OCI-LY7 (cell line): Measurements from ENCODE around the gene CBX2. TPM values are rescaled to one million over a fixed set of nuclear protein-coding genes. Genes with fewer than 3 reads are reported as not detected.
"Not testable (repeated sequence)": the region's sequence is repeated elsewhere in the genome, so short reads cannot be mapped to it uniquely, and the experiment has no call there.

Source experiments
- BruUV-seq: library from RNA; stranded (reverse); fragments of 400-500 nt; replicated peaks from 2 replicates; lab custom pipeline; 2021; lab: Mats Ljungman, UMichigan
- CTCF ChIA-PET: fragments of 300-600 bp; sonication (Branson Sonifier 250); formaldehyde crosslinking; loops from one replicate; lab custom pipeline; 2022; ENCODE audit warnings: antibody characterized with exemption; ENCODE audit not compliant: unreplicated experiment; lab: Charles Lee
- POLR2A ChIA-PET: fragments of 300-600 bp; sonication (Branson Sonifier 250); formaldehyde crosslinking; loops from one replicate; lab custom pipeline; 2022; ENCODE audit warnings: antibody characterized with exemption; lab: Charles Lee
- DNase-seq: peaks from one replicate; pipeline ENCODE4 v3.0.0-alpha.2; 2015; ENCODE audit warnings: low spot score
- H2AFZ ChIP-seq: fragments of 200-600 bp; sonication (generic), shearing (Covaris generic); 2 replicates; pipeline ENCODE4 v1.6.1; 2014; ENCODE audit warnings: mild to moderate bottlenecking, antibody characterized with exemption, low read length, moderate library complexity
- H3K27ac ChIP-seq: fragments of 200-600 bp; sonication (generic); 2 replicates; pipeline ENCODE4 v1.5.1; 2014; ENCODE audit warnings: mixed run types, low read depth, mild to moderate bottlenecking, moderate library complexity, low read length, inconsistent platforms; ENCODE audit not compliant: poor library complexity, severe bottlenecking
- H3K36me3 ChIP-seq: fragments of 200-600 bp; sonication (generic); 2 replicates; pipeline ENCODE4 v1.6.1; 2014; ENCODE audit warnings: mild to moderate bottlenecking, antibody characterized with exemption, low read length, moderate library complexity, mixed read lengths; ENCODE audit not compliant: insufficient read depth
- H3K4me1 ChIP-seq: fragments of 200-600 bp; sonication (generic); 2 replicates; pipeline ENCODE4 v1.5.1; 2014; ENCODE audit warnings: mild to moderate bottlenecking, low read length; ENCODE audit not compliant: insufficient read depth, poor library complexity, severe bottlenecking
- H3K4me2 ChIP-seq: fragments of 200-600 bp; sonication (generic); 2 replicates; pipeline ENCODE4 v1.6.1; 2014; ENCODE audit warnings: mild to moderate bottlenecking, low read length
- H3K4me3 ChIP-seq: fragments of 200-600 bp; sonication (generic); 2 replicates; pipeline ENCODE4 v1.5.1; 2014; ENCODE audit warnings: mild to moderate bottlenecking, low read depth, low read length; ENCODE audit not compliant: poor library complexity, severe bottlenecking
- H3K79me2 ChIP-seq: fragments of 200-600 bp; sonication (generic); 2 replicates; pipeline ENCODE4 v1.6.1; 2016; ENCODE audit warnings: low read depth, mild to moderate bottlenecking, low read length, moderate library complexity, mixed read lengths; ENCODE audit not compliant: insufficient read depth
- H3K9me2 ChIP-seq: fragments of 200-600 bp; sonication (generic); 2 replicates; pipeline ENCODE4 v1.6.1; 2016; ENCODE audit warnings: mild to moderate bottlenecking, low read length, mixed read lengths; ENCODE audit not compliant: insufficient read depth
- H3K9me3 ChIP-seq: fragments of 200-600 bp; sonication (generic); 2 replicates; pipeline ENCODE4 v1.6.1; 2014; ENCODE audit warnings: mild to moderate bottlenecking, mixed run types, low read length, mixed read lengths
- H4K20me1 ChIP-seq: fragments of 200-600 bp; sonication (generic); 2 replicates; pipeline ENCODE4 v1.6.1; 2014; ENCODE audit warnings: mild to moderate bottlenecking, antibody characterized with exemption, low read length, moderate library complexity, mixed read lengths; ENCODE audit not compliant: insufficient read depth
- EZH2phosphoT487 ChIP-seq: fragments of 200-600 bp; sonication (generic); IDR thresholded peaks from 2 replicates; pipeline ENCODE4 v1.6.1; 2018; ENCODE audit warnings: low read depth, borderline replicate concordance, mild to moderate bottlenecking, mixed run types, antibody characterized with exemption, low read length, moderate library complexity, mixed read lengths
- intact Hi-C: fragments of 100-400 bp; cut with micrococcal nuclease; formaldehyde crosslinking; loops from one replicate; pipeline ENCODE4 v1.10.0; 2022; ENCODE audit not compliant: unreplicated experiment
- total RNA-seq, 2 experiments: library from RNA; depleted of rRNA in 1 of 2; stranded (reverse); fragments of >200 nt in 1 of 2; shearing (Covaris generic) in 1 of 2; gene quantifications; 2 replicates each; pipeline ENCODE4 v1.2.3, GENCODE V29; 2014 to 2022
- TF ChIP-seq, protein P1 (sequence below): fragments of 200-600 bp; sonication (generic); conservative IDR thresholded peaks from 2 replicates; pipeline ENCODE4 v1.5.1; 2014; ENCODE audit warnings: mild to moderate bottlenecking, antibody characterized with exemption, low read length, moderate library complexity, mixed read lengths

Gene CBX2
- total RNA-seq, 2 experiments from 2014 or later = 27.9 to 29.9 TPM

DNA sequence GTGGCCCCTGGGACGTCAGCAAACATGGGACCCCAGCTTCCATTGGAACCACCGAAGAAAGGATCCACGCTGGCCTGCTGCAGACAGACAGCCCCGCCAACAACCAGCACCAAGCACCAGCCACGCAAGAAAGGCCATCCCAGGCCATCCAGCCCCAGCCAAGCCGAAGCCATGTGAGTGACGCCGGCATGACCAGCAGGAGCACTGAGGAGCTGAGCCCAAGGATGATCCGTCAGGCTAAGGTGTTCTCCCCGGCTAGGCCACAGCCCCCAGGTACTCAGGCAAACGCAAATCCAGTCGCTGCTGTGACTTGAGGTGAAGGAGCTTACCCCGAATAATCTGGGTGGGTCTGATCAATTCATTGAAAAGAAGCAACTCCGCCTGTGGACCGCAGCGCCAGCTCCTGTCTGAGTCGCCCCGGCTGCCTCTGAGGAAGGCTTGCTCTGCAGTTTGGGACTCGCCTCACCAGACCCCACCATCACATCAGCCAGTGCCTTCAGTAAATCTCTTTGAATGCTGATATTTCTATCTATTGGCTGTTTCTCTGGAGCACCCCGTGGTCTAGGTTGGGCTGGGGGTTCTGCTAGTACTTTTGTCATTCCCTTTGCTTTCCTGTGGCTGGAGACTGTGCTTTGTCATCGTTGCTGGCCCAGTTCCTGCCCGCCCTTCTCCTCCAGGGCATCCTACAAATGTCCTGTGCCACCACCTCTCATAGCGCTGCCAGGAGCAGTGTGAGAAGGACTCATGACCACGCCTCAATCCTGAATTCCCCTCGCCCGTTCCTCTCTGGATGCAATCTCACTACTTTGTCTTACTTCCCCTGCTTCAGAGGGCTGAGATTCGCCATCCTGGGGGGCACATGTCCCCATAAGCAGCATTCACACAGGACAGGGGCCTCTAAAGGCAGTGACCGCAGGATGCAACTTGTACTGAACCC lies 8.1 kb upstream of the CBX2 start:
- POLR2A ChIA-PET = no interaction called here
- no peaks in the 10 kb centered on the region for H3K36me3 ChIP-seq

DNA sequence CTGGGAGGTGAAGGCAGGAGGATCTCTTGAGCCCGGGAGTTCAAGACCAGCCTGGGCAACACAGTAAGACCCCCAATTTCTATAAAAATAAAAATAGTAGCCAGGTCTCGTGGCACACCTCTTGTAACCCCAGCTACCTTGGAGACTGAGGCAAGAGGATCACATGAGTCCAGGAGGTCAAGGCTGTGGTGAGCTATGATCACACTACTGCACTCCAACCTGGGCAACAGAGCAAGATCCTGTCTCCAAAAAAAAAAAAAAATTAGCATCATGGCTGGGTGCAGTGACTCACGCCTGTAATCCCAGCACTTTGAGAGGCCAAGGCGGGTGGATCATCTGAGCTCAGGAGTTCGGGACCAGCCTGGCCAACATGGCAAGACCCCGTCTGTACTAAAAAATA lies 6.7 kb upstream of the CBX2 start:
- intact Hi-C loops = no loop called here
- H2AFZ ChIP-seq = no peak overlapping the region
- CTCF ChIA-PET = no interaction called here
- DNase-seq = no peak
- no peaks in the 10 kb centered on the region for H4K20me1 ChIP-seq
- H3K79me2 ChIP-seq = no peaks in the 10 kb centered on the region
- no peak overlapping the region for H3K4me2 ChIP-seq
- H3K4me3 ChIP-seq = no peak overlapping the region
- POLR2A ChIA-PET = interaction anchor here (0.7 kb wide), 1 partner anchor 924 kb away, joined by 5 read pairs; no protein-coding TSS in a partner anchor
- BruUV-seq = no TSS peak
- H3K9me3 ChIP-seq = 0 out of 2 replicates have a peak, but pooled peaks cover 6% of the 10 kb centered on the region
- TF ChIP-seq, protein P1, sequence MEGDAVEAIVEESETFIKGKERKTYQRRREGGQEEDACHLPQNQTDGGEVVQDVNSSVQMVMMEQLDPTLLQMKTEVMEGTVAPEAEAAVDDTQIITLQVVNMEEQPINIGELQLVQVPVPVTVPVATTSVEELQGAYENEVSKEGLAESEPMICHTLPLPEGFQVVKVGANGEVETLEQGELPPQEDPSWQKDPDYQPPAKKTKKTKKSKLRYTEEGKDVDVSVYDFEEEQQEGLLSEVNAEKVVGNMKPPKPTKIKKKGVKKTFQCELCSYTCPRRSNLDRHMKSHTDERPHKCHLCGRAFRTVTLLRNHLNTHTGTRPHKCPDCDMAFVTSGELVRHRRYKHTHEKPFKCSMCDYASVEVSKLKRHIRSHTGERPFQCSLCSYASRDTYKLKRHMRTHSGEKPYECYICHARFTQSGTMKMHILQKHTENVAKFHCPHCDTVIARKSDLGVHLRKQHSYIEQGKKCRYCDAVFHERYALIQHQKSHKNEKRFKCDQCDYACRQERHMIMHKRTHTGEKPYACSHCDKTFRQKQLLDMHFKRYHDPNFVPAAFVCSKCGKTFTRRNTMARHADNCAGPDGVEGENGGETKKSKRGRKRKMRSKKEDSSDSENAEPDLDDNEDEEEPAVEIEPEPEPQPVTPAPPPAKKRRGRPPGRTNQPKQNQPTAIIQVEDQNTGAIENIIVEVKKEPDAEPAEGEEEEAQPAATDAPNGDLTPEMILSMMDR = no peak
- TF ChIP-seq EZH2phosphoT487 = no peak
- no peaks in the 10 kb centered on the region for H3K4me1 ChIP-seq
- H3K9me2 ChIP-seq = no peaks in the 10 kb centered on the region
- H3K36me3 ChIP-seq = no peaks in the 10 kb centered on the region
- H3K27ac ChIP-seq = no peak overlapping the region

More for the DNA sequence above, 8.1 kb upstream of the CBX2 start:
- H3K4me2 ChIP-seq = no peak overlapping the region
- TF ChIP-seq EZH2phosphoT487 = no peak
- TF ChIP-seq, protein P1 = no peak
- no TSS peak for BruUV-seq
- no peaks in the 10 kb centered on the region for H3K79me2 ChIP-seq
- H4K20me1 ChIP-seq = no peaks in the 10 kb centered on the region
- no peak overlapping the region for H2AFZ ChIP-seq
- no peak for DNase-seq
- no peaks in the 10 kb centered on the region for H3K9me2 ChIP-seq
- intact Hi-C loops = no loop called here
- no peak overlapping the region for H3K4me3 ChIP-seq
- H3K27ac ChIP-seq = no peak overlapping the region
- no peaks in the 10 kb centered on the region for H3K4me1 ChIP-seq
- CTCF ChIA-PET = no interaction called here
- H3K9me3 ChIP-seq = 0 out of 2 replicates have a peak, but pooled peaks cover 6% of the 10 kb centered on the region

DNA sequence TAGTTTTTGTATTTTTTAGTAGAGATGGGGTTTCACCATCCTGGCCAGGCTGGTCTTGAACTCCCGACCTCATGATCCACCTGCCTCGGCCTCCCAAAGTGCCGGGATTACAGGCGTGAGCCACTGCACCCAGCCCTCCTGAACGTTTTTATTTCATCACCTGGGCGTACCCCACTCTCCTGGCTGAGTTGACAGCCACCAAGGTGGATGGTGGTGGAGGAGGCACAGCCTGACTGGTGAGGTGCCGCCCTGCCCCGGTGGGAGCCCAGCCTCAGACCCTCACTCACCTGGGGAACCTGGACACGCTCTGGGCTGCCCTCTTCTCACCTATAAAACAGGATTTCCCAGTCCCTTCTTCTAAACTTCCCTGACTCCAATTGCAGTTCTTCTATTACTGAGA lies 5.2 kb upstream of the CBX2 start:
- H3K79me2 ChIP-seq, H3K27ac ChIP-seq, H2AFZ ChIP-seq, H3K9me3 ChIP-seq, CTCF ChIA-PET, BruUV-seq, H4K20me1 ChIP-seq, DNase-seq, intact Hi-C loops, H3K36me3 ChIP-seq, H3K9me2 ChIP-seq, H3K4me3 ChIP-seq, H3K4me2 ChIP-seq: not testable (repeated sequence)
- H3K4me1 ChIP-seq = peaks cover 10% of the 10 kb centered on the region
- POLR2A ChIA-PET = interaction anchor here (0.7 kb wide), 1 partner anchor 92 kb away, joined by 3 read pairs; no protein-coding TSS in a partner anchor
